ENCODE data around the gene IFNK.
"Not testable (repeated sequence)": the region's sequence is repeated elsewhere in the genome, so short reads cannot be mapped to it uniquely, and the experiment has no call there.

IFNK gene

GRCh38 chr9:27524236-27524635, at the start of gene IFNK:
Gene IFNK (plus strand): TSS chr9:27524290. CDS start chr9:27524337, 47 bp downstream.
- DNase-seq: no peak

- DNase-seq: no peak
These were observed 49.8 kb upstream of the IFNK start for GRCh38 chr9:27474305-27474704.

- DNase-seq: no peak
These were observed 49.0 kb upstream of the IFNK start for GRCh38 chr9:27475057-27475595.

- DNase-seq: no peak
These were observed 47.1 kb upstream of the IFNK start for GRCh38 chr9:27476870-27477515.

GRCh38 chr9:27478322-27478721, 45.8 kb upstream of the IFNK start:
- no peak for DNase-seq

GRCh38 chr9:27482709-27483108, 41.4 kb upstream of the IFNK start:
- DNase-seq: no peak

- no peak for DNase-seq
These were observed 40.5 kb upstream of the IFNK start for GRCh38 chr9:27483576-27483975.

- DNase-seq: no peak
These were observed 38.9 kb upstream of the IFNK start for GRCh38 chr9:27485158-27485557.

GRCh38 chr9:27487128-27487640, 36.9 kb upstream of the IFNK start:
- no peak for DNase-seq

- no peak for DNase-seq
These were observed 36.2 kb upstream of the IFNK start for GRCh38 chr9:27487927-27488326.

GRCh38 chr9:27489087-27489876, 34.8 kb upstream of the IFNK start:
- no peak for DNase-seq

GRCh38 chr9:27491154-27491553, 32.9 kb upstream of the IFNK start:
- DNase-seq: no peak

GRCh38 chr9:27495480-27496134, 28.5 kb upstream of the IFNK start:
- no peak for DNase-seq

- DNase-seq: no peak
These were observed 28.0 kb upstream of the IFNK start for GRCh38 chr9:27496135-27496504.

GRCh38 chr9:27497883-27498417, 26.1 kb upstream of the IFNK start:
- no peak for DNase-seq

GRCh38 chr9:27499451-27499850, 24.6 kb upstream of the IFNK start:
- DNase-seq: no peak

- DNase-seq: not testable (repeated sequence)
These were observed 23.2 kb upstream of the IFNK start for GRCh38 chr9:27500902-27501301.

- no peak for DNase-seq
These were observed 20.5 kb upstream of the IFNK start for GRCh38 chr9:27503623-27504022.

- DNase-seq: no peak
These were observed 19.8 kb upstream of the IFNK start for GRCh38 chr9:27504259-27504658.

GRCh38 chr9:27505744-27506161, 18.3 kb upstream of the IFNK start:
- DNase-seq: no peak

GRCh38 chr9:27506981-27507380, 17.1 kb upstream of the IFNK start:
- DNase-seq: no peak

GRCh38 chr9:27510780-27511179, 13.3 kb upstream of the IFNK start:
- no peak for DNase-seq

GRCh38 chr9:27511771-27512170, 12.3 kb upstream of the IFNK start:
- no peak for DNase-seq

Measured in NCI-H345 (cell line).